Measurements from ENCODE around the gene CYP2U1. TPM values are rescaled to one million over a fixed set of nuclear protein-coding genes. Genes with fewer than 3 reads are reported as not detected.

Gene CYP2U1
- total and polyA plus RNA-seq, 7 experiments from 2014 or later = 2.8 to 11.4 (median 5.8) TPM

DNA sequence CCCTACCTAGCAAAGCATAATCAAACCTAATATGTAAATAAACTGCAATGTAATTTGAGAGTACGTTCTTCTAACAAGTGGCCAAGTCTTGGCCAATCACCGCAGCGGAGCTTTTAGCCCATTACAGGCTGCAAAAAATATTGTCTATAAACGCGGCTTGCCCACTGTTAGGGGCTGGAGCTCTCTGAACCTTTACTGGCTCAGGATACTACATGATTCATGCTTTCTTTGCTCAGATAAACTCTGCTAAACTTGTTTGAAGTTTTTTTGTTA is 57.4 kb downstream of the CYP2U1 start:
- Mint-ChIP-seq H3K36me3 (peaks cover 0 to 1% (median 0%) of the 10 kb centered on the region in 5 donors), H3K27me3 (no peaks in the 10 kb centered on the region), H3K4me1 (peaks cover 24 to 78% (median 62%) of the 10 kb centered on the region in 7 donors), H3K9me3 (no peaks in the 10 kb centered on the region), H3K27ac (peak overlapping the region in 8 of 9 donors; percentile 43 to 97 (median 89)), H3K4me3 (peak overlapping the region in 8 of 10 donors; percentile 13 to 97 (median 90))
- ChIA-PET POLR2A (interaction anchor here (1.4 kb wide), 1 partner anchor 8 kb away, joined by 6 read pairs; no protein-coding TSS in a partner anchor), CTCF (interaction anchor here (0.5 kb wide), 1 partner anchor 155 kb away, joined by 4 read pairs; no protein-coding TSS in a partner anchor)
- Histone ChIP-seq H3K4me1 (ENCODE audit: control insufficient read depth in 2 of 2, insufficient read depth in 2 of 2, low read length in 2 of 2) (peaks cover 8 to 34% of the 10 kb centered on the region in 2 donors), H3K4me3 (ENCODE audit: low read length) (no peak overlapping the region), H3K9me3 (ENCODE audit: control insufficient read depth in 2 of 3, low read length in 3 of 3) (no peaks in the 10 kb centered on the region), H3K27ac (ENCODE audit: low read depth, low read length) (peak overlapping the region; percentile 87), H3K27me3 (ENCODE audit: control insufficient read depth in 2 of 2, insufficient read depth in 2 of 2, low read length in 2 of 2) (no peaks in the 10 kb centered on the region), H3K36me3 (ENCODE audit: control insufficient read depth in 2 of 3, insufficient read depth in 3 of 3, low read length in 3 of 3) (peaks cover 0 to 4% (median 0%) of the 10 kb centered on the region in 3 experiments)
- intact Hi-C loops (cut with micrococcal nuclease) = loop anchor here (1.0 to 10.0 kb wide), 9 partner anchors 16 to 1674 kb away; partner anchors contain the start of genes AIMP1 (in 2 of the 2), CYP2U1 (in 2 of the 2), OSTC (in 2 of the 2) and PAPSS1 (in 2 of the 2)
- DNase-seq = no peak
- no peak for ATAC-seq

GRCh38 chr4:107989162-107989536 is 57.8 kb downstream of the CYP2U1 start:
- Histone ChIP-seq H3K4me3 (ENCODE audit: low read length) (peak overlapping the region; percentile 57), H3K4me1 (ENCODE audit: control insufficient read depth in 2 of 2, insufficient read depth in 2 of 2, low read length in 2 of 2) (peaks cover 8 to 37% of the 10 kb centered on the region in 2 donors), H3K9me3 (ENCODE audit: control insufficient read depth in 2 of 3, low read length in 3 of 3) (no peaks in the 10 kb centered on the region), H3K36me3 (ENCODE audit: control insufficient read depth in 2 of 3, insufficient read depth in 3 of 3, low read length in 3 of 3) (peaks cover 0 to 4% (median 0%) of the 10 kb centered on the region in 3 experiments), H3K27ac (ENCODE audit: low read depth, low read length) (peak overlapping the region; percentile 87), H3K27me3 (ENCODE audit: control insufficient read depth in 2 of 2, insufficient read depth in 2 of 2, low read length in 2 of 2) (no peaks in the 10 kb centered on the region)
- peak in 1 of 9 donors; percentile 2 for DNase-seq
- Mint-ChIP-seq H3K36me3 (peaks cover 0 to 1% (median 0%) of the 10 kb centered on the region in 5 donors), H3K27ac (peak overlapping the region; percentile 79 to 98 (median 95)), H3K27me3 (no peaks in the 10 kb centered on the region), H3K4me1 (peaks cover 26 to 83% (median 66%) of the 10 kb centered on the region in 7 donors), H3K9me3 (no peaks in the 10 kb centered on the region), H3K4me3 (peak overlapping the region; percentile 86 to 99 (median 95))
- intact Hi-C loops (cut with micrococcal nuclease) = loop anchor here (1.0 to 10.0 kb wide), 9 partner anchors 15 to 1674 kb away; partner anchors contain the start of genes AIMP1 (in 2 of the 2), CYP2U1 (in 2 of the 2), OSTC (in 2 of the 2) and PAPSS1 (in 2 of the 2)
- ChIA-PET CTCF (no interaction called here), POLR2A (interaction anchor here (0.5 to 2.0 kb wide), 6 partner anchors 8 to 1675 kb away, joined by 3 to 7 read pairs (median 4); partner anchors contain the start of genes CYP2U1, PAPSS1 and RPL34)
- ATAC-seq = no peak

- peaks cover 8 to 37% of the 10 kb centered on the region in 2 donors for H3K4me1 ChIP-seq (ENCODE audit: control insufficient read depth in 2 of 2, insufficient read depth in 2 of 2, low read length in 2 of 2)
- H3K36me3 ChIP-seq (ENCODE audit: control insufficient read depth in 2 of 3, insufficient read depth in 3 of 3, low read length in 3 of 3) = peaks cover 0 to 4% (median 0%) of the 10 kb centered on the region in 3 experiments
- no peaks in the 10 kb centered on the region for H3K27me3 ChIP-seq (ENCODE audit: control insufficient read depth in 2 of 2, insufficient read depth in 2 of 2, low read length in 2 of 2)
- Mint-ChIP-seq H3K9me3 (no peaks in the 10 kb centered on the region), H3K4me1 (peaks cover 28 to 85% (median 71%) of the 10 kb centered on the region in 7 donors), H3K36me3 (peaks cover 0 to 1% (median 0%) of the 10 kb centered on the region in 5 donors), H3K4me3 (peak within 1 kb of the TSS; percentile 86 to 99 (median 95)), H3K27ac (peak within 1 kb of the TSS; percentile 79 to 98 (median 95)), H3K27me3 (no peaks in the 10 kb centered on the region)
- intact Hi-C loops (cut with micrococcal nuclease) = loop anchor here (1.0 to 10.0 kb wide), 11 partner anchors 15 to 1825 kb away; partner anchors contain the start of genes AIMP1 (in 2 of the 2), CYP2U1 (in 2 of the 2), OSTC (in 2 of the 2) and PAPSS1 (in 2 of the 2)
- H3K9me3 ChIP-seq (ENCODE audit: control insufficient read depth in 2 of 3, low read length in 3 of 3) = no peaks in the 10 kb centered on the region
- ATAC-seq (peak; percentile 100), DNase-seq (peak; percentile 92 to 98 (median 96))
- peak within 1 kb of the TSS; percentile 57 for H3K4me3 ChIP-seq (ENCODE audit: low read length)
- ChIA-PET CTCF (no interaction called here), POLR2A (interaction anchor here (0.5 to 2.0 kb wide), 15 partner anchors 9 to 1676 kb away, joined by 3 to 11 read pairs (median 4); partner anchors contain the start of genes CYP2U1, PAPSS1 and RPL34)
- peak within 1 kb of the TSS; percentile 87 for H3K27ac ChIP-seq (ENCODE audit: low read depth, low read length)
These were observed 58.4 kb downstream of the CYP2U1 start, which contains the start of gene HADH for GRCh38 chr4:107989537-107990386. TSS of gene HADH (plus strand) at chr4:107989889. CDS start at chr4:107989933, 44 bp downstream.

- ATAC-seq (no peak), DNase-seq (no peak)
- CTCF ChIA-PET = no interaction called here
- Mint-ChIP-seq H3K27me3 (no peaks in the 10 kb centered on the region), H3K27ac (peak overlapping the region in 5 of 9 donors; percentile 14 to 97 (median 51)), H3K9me3 (no peaks in the 10 kb centered on the region), H3K36me3 (peaks cover 5 to 12% (median 9%) of the 10 kb centered on the region in 5 donors), H3K4me1 (peaks cover 38 to 85% (median 77%) of the 10 kb centered on the region in 7 donors), H3K4me3 (peak overlapping the region in 7 of 10 donors; percentile 86 to 99 (median 95))
- no peak overlapping the region for H3K4me3 ChIP-seq (ENCODE audit: low read length)
- POLR2A ChIA-PET = interaction anchor here (1.9 kb wide), 1 partner anchor 12 kb away, joined by 11 read pairs; no protein-coding TSS in a partner anchor
- H3K4me1 ChIP-seq (ENCODE audit: control insufficient read depth in 2 of 2, insufficient read depth in 2 of 2, low read length in 2 of 2) = peaks cover 8 to 37% of the 10 kb centered on the region in 2 donors
- H3K36me3 ChIP-seq (ENCODE audit: control insufficient read depth in 2 of 3, insufficient read depth in 3 of 3, low read length in 3 of 3) = peaks cover 0 to 4% (median 0%) of the 10 kb centered on the region in 3 experiments
- no peaks in the 10 kb centered on the region for H3K27me3 ChIP-seq (ENCODE audit: control insufficient read depth in 2 of 2, insufficient read depth in 2 of 2, low read length in 2 of 2)
- intact Hi-C loops (cut with micrococcal nuclease) = loop anchor here (10.0 kb wide), 2 partner anchors 1713 to 1823 kb away; partner anchors contain the start of genes CASP6 (in 1 of the 2) and GAR1 (in 1 of the 2)
- H3K27ac ChIP-seq (ENCODE audit: low read depth, low read length) = no peak overlapping the region
- no peaks in the 10 kb centered on the region for H3K9me3 ChIP-seq (ENCODE audit: control insufficient read depth in 2 of 3, low read length in 3 of 3)
These were observed 60.7 kb downstream of the CYP2U1 start for GRCh38 chr4:107991945-107992630.

GRCh38 chr4:107993969-107994368 is 62.6 kb downstream of the CYP2U1 start:
- peaks cover 7 to 19% (median 15%) of the 10 kb centered on the region in 5 donors for H3K36me3 Mint-ChIP-seq
- Histone ChIP-seq H3K36me3 (ENCODE audit: control insufficient read depth in 2 of 3, insufficient read depth in 3 of 3, low read length in 3 of 3) (peaks cover 0 to 4% (median 0%) of the 10 kb centered on the region in 3 experiments), H3K27ac (ENCODE audit: low read depth, low read length) (no peak overlapping the region), H3K4me3 (ENCODE audit: low read length) (no peak overlapping the region), H3K27me3 (ENCODE audit: control insufficient read depth in 2 of 2, insufficient read depth in 2 of 2, low read length in 2 of 2) (no peaks in the 10 kb centered on the region), H3K9me3 (ENCODE audit: control insufficient read depth in 2 of 3, low read length in 3 of 3) (no peaks in the 10 kb centered on the region), H3K4me1 (ENCODE audit: control insufficient read depth in 2 of 2, insufficient read depth in 2 of 2, low read length in 2 of 2) (peaks cover 3 to 30% of the 10 kb centered on the region in 2 donors)
- no peak for DNase-seq
- CTCF ChIA-PET = interaction anchor here (1.1 kb wide), 1 partner anchor 25 kb away, joined by 6 read pairs; no protein-coding TSS in a partner anchor
- POLR2A ChIA-PET = interaction anchor here (0.5 to 2.1 kb wide), 5 partner anchors 12 to 626 kb away, joined by 3 to 6 read pairs (median 4); partner anchors contain the start of gene RPL34
- H3K4me3 Mint-ChIP-seq = peak overlapping the region in 7 of 10 donors; percentile 0 to 50 (median 12)
- intact Hi-C loops (cut with micrococcal nuclease) = loop anchor here (10.0 kb wide), 2 partner anchors 1711 to 1821 kb away; partner anchors contain the start of genes CASP6 (in 1 of the 2) and GAR1 (in 1 of the 2)
- H3K4me1 Mint-ChIP-seq = peaks cover 42 to 88% (median 78%) of the 10 kb centered on the region in 7 donors
- H3K9me3 Mint-ChIP-seq = no peaks in the 10 kb centered on the region
- ATAC-seq = no peak
- H3K27ac Mint-ChIP-seq = no peak overlapping the region
- no peaks in the 10 kb centered on the region for H3K27me3 Mint-ChIP-seq
